Trophoblast cell (in vitro differentiated cells and primary cell): Measurements from ENCODE around the gene LYRM7.
A peak's percentile ranks its signal among the peaks of the same experiment; 100 is the strongest.
"Not testable (repeated sequence)": the region's sequence is repeated elsewhere in the genome, so short reads cannot be mapped to it uniquely, and the experiment has no call there.

Experiments used
- DNase-seq, 2 donors: peaks; one replicate each; pipeline ENCODE4 v3.0.0-alpha.2; 2016
- H2AFZ ChIP-seq: 2 replicates; pipeline ENCODE4 v1.6.1; 2013; ENCODE audit warnings: low read length, moderate library complexity, mild to moderate bottlenecking; ENCODE audit not compliant: insufficient read depth, poor library complexity
- H2AK5ac ChIP-seq: 2 replicates; pipeline ENCODE4 v1.6.1; 2013; ENCODE audit warnings: mild to moderate bottlenecking, low read length
- H2BK120ac ChIP-seq: 2 replicates; pipeline ENCODE4 v1.6.1; 2013; ENCODE audit warnings: low read length, mild to moderate bottlenecking, moderate library complexity; ENCODE audit not compliant: insufficient read depth, poor library complexity
- H2BK12ac ChIP-seq: 2 replicates; pipeline ENCODE4 v1.6.1; 2013; ENCODE audit warnings: mild to moderate bottlenecking, low read length, moderate library complexity
- H2BK5ac ChIP-seq: 2 replicates; pipeline ENCODE4 v1.6.1; 2013; ENCODE audit warnings: low read length, low read depth, moderate library complexity, mild to moderate bottlenecking; ENCODE audit not compliant: poor library complexity
- H3K14ac ChIP-seq: 2 replicates; pipeline ENCODE4 v1.6.1; 2013; ENCODE audit warnings: mild to moderate bottlenecking, low read length
- H3K18ac ChIP-seq: 2 replicates; pipeline ENCODE4 v1.6.1; 2013; ENCODE audit warnings: mild to moderate bottlenecking, low read length
- H3K23ac ChIP-seq: 2 replicates; pipeline ENCODE4 v1.6.1; 2013; ENCODE audit warnings: low read length
- H3K27ac ChIP-seq: 2 replicates; pipeline ENCODE4 v1.5.1; 2013; ENCODE audit warnings: low read depth, mild to moderate bottlenecking, inconsistent platforms, low read length, moderate library complexity
- H3K27me3 ChIP-seq: 2 replicates; pipeline ENCODE4 v1.6.1; 2013; ENCODE audit warnings: inconsistent platforms, mild to moderate bottlenecking, low read length, moderate library complexity; ENCODE audit not compliant: insufficient read depth
- H3K36me3 ChIP-seq, 2 experiments: 1 replicate in 1 of 2; 2 replicates in 1 of 2; pipeline ENCODE4 v1.6.1; 2013; ENCODE audit warnings: low read length in 2 of 2, mild to moderate bottlenecking in 2 of 2, moderate library complexity in 1 of 2; ENCODE audit not compliant: insufficient read depth in 2 of 2, control insufficient read depth in 1 of 2
- H3K4ac ChIP-seq: 2 replicates; pipeline ENCODE4 v1.6.1; 2013; ENCODE audit warnings: low read depth, mild to moderate bottlenecking, low read length, moderate library complexity
- H3K4me1 ChIP-seq, 2 experiments: 1 replicate in 1 of 2; 2 replicates in 1 of 2; pipeline ENCODE4 v1.6.1; 2013; ENCODE audit warnings: low read length in 2 of 2, mild to moderate bottlenecking in 2 of 2, moderate library complexity in 1 of 2; ENCODE audit not compliant: insufficient read depth in 2 of 2, control insufficient read depth in 1 of 2
- H3K4me2 ChIP-seq: 2 replicates; pipeline ENCODE4 v1.6.1; 2013; ENCODE audit warnings: inconsistent platforms, mild to moderate bottlenecking, low read length, moderate library complexity
- H3K4me3 ChIP-seq: 2 replicates; pipeline ENCODE4 v1.5.1; 2013; ENCODE audit warnings: mild to moderate bottlenecking, low read depth, low read length, inconsistent platforms
- H3K79me1 ChIP-seq: one replicate; pipeline ENCODE4 v1.6.1; 2013; ENCODE audit warnings: low read length
- H3K79me2 ChIP-seq: 2 replicates; pipeline ENCODE4 v1.6.1; 2013; ENCODE audit warnings: low read length, mild to moderate bottlenecking; ENCODE audit not compliant: control insufficient read depth, insufficient read depth, poor library complexity
- H3K9ac ChIP-seq: 2 replicates; pipeline ENCODE4 v1.6.1; 2013; ENCODE audit warnings: mild to moderate bottlenecking, low read length
- H3K9me3 ChIP-seq: 2 replicates; pipeline ENCODE4 v1.6.1; 2013; ENCODE audit warnings: low read depth, mild to moderate bottlenecking, control low read depth, inconsistent platforms, low read length; ENCODE audit not compliant: insufficient read depth
- H4K12ac ChIP-seq: 2 replicates; pipeline ENCODE4 v1.6.1; 2013; ENCODE audit warnings: low read depth, mild to moderate bottlenecking, low read length, moderate library complexity
- H4K8ac ChIP-seq: 2 replicates; pipeline ENCODE4 v1.6.1; 2013; ENCODE audit warnings: low read depth, mild to moderate bottlenecking, low read length, moderate library complexity
- H4K91ac ChIP-seq: one replicate; pipeline ENCODE4 v1.6.1; 2013; ENCODE audit warnings: low read depth, mild to moderate bottlenecking, low read length, moderate library complexity
- WGBS: extraction: QIAGEN DNeasy Blood & Tissue Kit; methylation state at CpG from one replicate; pipeline ENCODE4 v1.1.7; 2013; ENCODE audit warnings: missing lambda C conversion rate; ENCODE audit not compliant: insufficient read length, insufficient coverage; ENCODE audit errors: extremely low coverage; 5-methylcytosine and 5-hydroxymethylcytosine counted together

The LYRM7 gene

GRCh38 chr5:131193106-131193505 lies 22.4 kb downstream of the LYRM7 start:
- H4K8ac ChIP-seq = no peak overlapping the region
- no peak overlapping the region for H4K12ac ChIP-seq
- no peaks in the 10 kb centered on the region for H3K36me3 ChIP-seq
- no peak overlapping the region for H3K18ac ChIP-seq
- H3K27ac ChIP-seq = no peak overlapping the region
- no peaks in the 10 kb centered on the region for H3K9me3 ChIP-seq
- no CpG with 5 or more reads among the region's 2 CpGs for WGBS
- H3K9ac ChIP-seq = no peak overlapping the region
- no peak overlapping the region for H3K4me3 ChIP-seq
- H2BK12ac ChIP-seq = no peak overlapping the region
- H3K4me1 ChIP-seq = peaks cover 0 to 5% of the 10 kb centered on the region in 2 experiments
- no peak overlapping the region for H3K4ac ChIP-seq
- no peak overlapping the region for H4K91ac ChIP-seq
- no peak overlapping the region for H2BK120ac ChIP-seq
- H3K79me2 ChIP-seq = no peaks in the 10 kb centered on the region
- no peak for DNase-seq
- no peak overlapping the region for H3K14ac ChIP-seq
- no peak overlapping the region for H3K4me2 ChIP-seq
- no peak overlapping the region for H3K23ac ChIP-seq
- no peak overlapping the region for H2AK5ac ChIP-seq
- no peaks in the 10 kb centered on the region for H3K79me1 ChIP-seq
- no peaks in the 10 kb centered on the region for H3K27me3 ChIP-seq
- H2AFZ ChIP-seq = no peak overlapping the region
- H2BK5ac ChIP-seq = no peak overlapping the region

GRCh38 chr5:131193897-131194296 lies 23.2 kb downstream of the LYRM7 start:
- H3K9me3 ChIP-seq, H3K14ac ChIP-seq, H2BK5ac ChIP-seq, H3K79me1 ChIP-seq, H3K27me3 ChIP-seq, H3K4me3 ChIP-seq, H3K23ac ChIP-seq, H3K4me2 ChIP-seq, H3K4ac ChIP-seq, H2BK12ac ChIP-seq, H3K4me1 ChIP-seq, H3K36me3 ChIP-seq, H2AFZ ChIP-seq, H3K27ac ChIP-seq, H2AK5ac ChIP-seq, H2BK120ac ChIP-seq, DNase-seq, H3K79me2 ChIP-seq, H4K12ac ChIP-seq, H3K18ac ChIP-seq, H4K8ac ChIP-seq, H3K9ac ChIP-seq: not testable (repeated sequence)
- H4K91ac ChIP-seq = peak overlapping the region; percentile 55
- WGBS = no CpG with 5 or more reads among the region's 7 CpGs

- H4K12ac ChIP-seq = no peak overlapping the region
- H2AFZ ChIP-seq = no peak overlapping the region
- no peak overlapping the region for H2BK12ac ChIP-seq
- peaks cover 0 to 5% of the 10 kb centered on the region in 2 experiments for H3K4me1 ChIP-seq
- H3K4me3 ChIP-seq = no peak overlapping the region
- no peak overlapping the region for H3K18ac ChIP-seq
- no CpG with 5 or more reads among the region's 5 CpGs for WGBS
- no peak overlapping the region for H3K4me2 ChIP-seq
- no peak for DNase-seq
- no peak overlapping the region for H2AK5ac ChIP-seq
- H3K23ac ChIP-seq = no peak overlapping the region
- H2BK120ac ChIP-seq = no peak overlapping the region
- H3K4ac ChIP-seq = no peak overlapping the region
- no peaks in the 10 kb centered on the region for H3K79me2 ChIP-seq
- H3K27ac ChIP-seq = no peak overlapping the region
- no peak overlapping the region for H3K14ac ChIP-seq
- H3K79me1 ChIP-seq = no peaks in the 10 kb centered on the region
- H3K27me3 ChIP-seq = no peaks in the 10 kb centered on the region
- no peak overlapping the region for H4K8ac ChIP-seq
- H3K36me3 ChIP-seq = no peaks in the 10 kb centered on the region
- peak overlapping the region; percentile 43 for H2BK5ac ChIP-seq
- H4K91ac ChIP-seq = no peak overlapping the region
- no peaks in the 10 kb centered on the region for H3K9me3 ChIP-seq
- no peak overlapping the region for H3K9ac ChIP-seq
These were observed 24.0 kb downstream of the LYRM7 start for GRCh38 chr5:131194725-131195124.

- H3K4me1 ChIP-seq = peaks cover 0 to 5% of the 10 kb centered on the region in 2 experiments
- H4K8ac ChIP-seq = no peak overlapping the region
- no peak overlapping the region for H2BK5ac ChIP-seq
- no peak overlapping the region for H3K27ac ChIP-seq
- no peak overlapping the region for H4K91ac ChIP-seq
- H2AFZ ChIP-seq = no peak overlapping the region
- no peak overlapping the region for H2AK5ac ChIP-seq
- H3K4me3 ChIP-seq = no peak overlapping the region
- no peaks in the 10 kb centered on the region for H3K79me2 ChIP-seq
- no peak overlapping the region for H3K9ac ChIP-seq
- no peak overlapping the region for H4K12ac ChIP-seq
- H2BK120ac ChIP-seq = no peak overlapping the region
- H3K4me2 ChIP-seq = no peak overlapping the region
- H3K36me3 ChIP-seq = no peaks in the 10 kb centered on the region
- no peak overlapping the region for H2BK12ac ChIP-seq
- H3K9me3 ChIP-seq = no peaks in the 10 kb centered on the region
- no peak overlapping the region for H3K14ac ChIP-seq
- H3K27me3 ChIP-seq = no peaks in the 10 kb centered on the region
- no peak for DNase-seq
- H3K79me1 ChIP-seq = no peaks in the 10 kb centered on the region
- H3K23ac ChIP-seq = no peak overlapping the region
- no peak overlapping the region for H3K4ac ChIP-seq
- H3K18ac ChIP-seq = no peak overlapping the region
These were observed 25.0 kb downstream of the LYRM7 start for GRCh38 chr5:131195696-131196095.
